Gastroesophageal sphincter (tissue), 4 donors: ENCODE data around the gene FZD10. TPM values are rescaled to one million over a fixed set of nuclear protein-coding genes. Genes with fewer than 3 reads are reported as not detected.

ENCODE experiments used
- ATAC-seq: fragments of 150-250 bp; one replicate; pipeline ENCODE4 v1.9.1; 2016; ENCODE audit warnings: mild to moderate bottlenecking, moderate library complexity
- H3K27ac ChIP-seq, 4 donors: fragments of 200-600 bp; sonication (generic) in 3 of 4; 1 replicate in 3 of 4; 2 replicates in 1 of 4; pipeline ENCODE4 v1.5.1; 2016 to 2019
- H3K27me3 ChIP-seq: fragments of 200-600 bp; sonication (generic); one replicate; pipeline ENCODE4 v1.5.1; 2019
- H3K36me3 ChIP-seq, 2 donors: fragments of 200-600 bp; sonication (generic); one replicate each; pipeline ENCODE4 v1.5.1; 2019; ENCODE audit warnings: control low read depth in 1 of 2
- H3K4me1 ChIP-seq, 3 donors: fragments of 200-600 bp; sonication (generic); 1 replicate in 2 of 3; 2 replicates in 1 of 3; pipeline ENCODE4 v1.5.1; 2016 to 2019; ENCODE audit warnings: control low read depth in 2 of 3
- H3K4me3 ChIP-seq, 2 donors: fragments of 200-600 bp; sonication (generic); one replicate each; pipeline ENCODE4 v1.5.1; 2019; ENCODE audit warnings: mild to moderate bottlenecking in 1 of 2, moderate library complexity in 1 of 2
- H3K9me3 ChIP-seq, 3 donors: fragments of 200-600 bp; sonication (generic); one replicate each; pipeline ENCODE4 v1.5.1; 2017 to 2019; ENCODE audit warnings: control low read depth in 2 of 3
- EP300 ChIP-seq: sonication (generic); formaldehyde crosslinking; IDR thresholded peaks from one replicate; pipeline ENCODE4 v1.6.1; 2017; ENCODE audit warnings: antibody characterized with exemption, mild to moderate bottlenecking
- POLR2A ChIP-seq, 2 donors: fragments of 450-650 bp; IDR thresholded peaks; one replicate each; pipeline ENCODE4 v1.6.1; 2017; ENCODE audit warnings: antibody characterized with exemption in 2 of 2, mild to moderate bottlenecking in 2 of 2, moderate library complexity in 1 of 2
- POLR2AphosphoS5 ChIP-seq: sonication (generic); formaldehyde crosslinking; IDR thresholded peaks from one replicate; pipeline ENCODE4 v1.6.1; 2017; ENCODE audit warnings: antibody characterized with exemption
- WGBS, 2 donors: methylation state at CpG; one replicate each; pipeline ENCODE4 v1.1.5; 2018; ENCODE audit warnings: low coverage in 1 of 2; 5-methylcytosine and 5-hydroxymethylcytosine counted together
- total RNA-seq, 4 donors: library from RNA; depleted of rRNA; stranded (reverse); fragments of >200 nt; gene quantifications; one replicate each; pipeline ENCODE4 v1.1.0, GENCODE V29; 2016
- TF ChIP-seq, protein P1 (sequence below), 4 experiments: fragments of 200-600 bp in 2 of 4; fragments of 450-650 bp in 2 of 4; sonication (generic) in 1 of 4; IDR thresholded peaks; one replicate each; pipeline ENCODE4 v1.5.1; 2017 to 2019; ENCODE audit warnings: antibody characterized with exemption in 4 of 4, mild to moderate bottlenecking in 2 of 4, moderate library complexity in 2 of 4

FZD10 gene
- total RNA-seq, 4 donors from 2014 or later = 0.94 to 1.6 (median 1.1) TPM; not detected in 1

DNA sequence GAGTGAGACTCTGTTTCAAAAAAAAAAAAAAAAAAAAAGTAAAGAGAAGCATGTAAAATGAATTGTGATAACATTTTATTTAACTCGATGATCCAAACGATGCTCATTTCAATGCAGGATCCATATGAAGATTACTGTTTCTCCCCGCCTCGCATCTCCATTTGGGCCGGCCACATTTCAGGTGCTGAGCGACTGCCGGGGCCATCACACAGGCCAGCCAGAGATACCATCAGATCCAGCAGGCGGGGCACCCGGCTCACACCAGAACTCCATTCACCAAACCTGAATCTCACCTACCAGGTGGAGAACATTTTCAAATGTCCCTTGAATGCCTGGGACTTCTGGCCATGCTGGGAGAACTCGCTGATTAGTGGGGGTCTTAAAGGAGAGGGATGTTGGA is 18.0 kb upstream of the FZD10 start:
- WGBS, 2 donors = 82 to 85% methylated on average over 7 to 10 of the region's 10 CpGs

DNA sequence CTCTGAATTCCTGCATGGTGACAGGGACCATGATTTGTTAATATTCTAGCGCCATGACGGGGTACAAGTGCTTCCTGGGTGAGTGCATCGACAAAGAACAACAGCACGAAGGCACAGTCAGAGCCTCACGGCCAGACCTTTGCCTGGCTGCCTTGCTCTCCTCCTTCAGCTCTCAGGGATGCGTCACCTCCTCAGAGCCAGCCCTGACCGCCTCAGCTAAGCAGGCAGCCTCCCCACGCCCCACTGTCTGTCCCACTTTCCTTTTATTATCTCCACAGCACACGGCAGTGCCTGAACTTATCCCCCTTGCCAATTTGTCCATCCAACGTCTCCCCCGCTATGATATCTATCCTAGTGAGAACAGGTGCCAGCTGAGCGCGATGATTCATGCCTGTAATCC is 16.5 kb upstream of the FZD10 start:
- no peaks in the 10 kb centered on the region for H3K4me1 ChIP-seq
- WGBS, 2 donors = 53 to 71% methylated on average over 7 to 12 of the region's 13 CpGs
- H3K9me3 ChIP-seq = peaks cover 0 to 6% (median 0%) of the 10 kb centered on the region in 3 donors
- no peak overlapping the region for H3K4me3 ChIP-seq
- TF ChIP-seq POLR2A (IDR thresholded peaks at IDR 0.05) = no peak
- TF ChIP-seq, protein P1, sequence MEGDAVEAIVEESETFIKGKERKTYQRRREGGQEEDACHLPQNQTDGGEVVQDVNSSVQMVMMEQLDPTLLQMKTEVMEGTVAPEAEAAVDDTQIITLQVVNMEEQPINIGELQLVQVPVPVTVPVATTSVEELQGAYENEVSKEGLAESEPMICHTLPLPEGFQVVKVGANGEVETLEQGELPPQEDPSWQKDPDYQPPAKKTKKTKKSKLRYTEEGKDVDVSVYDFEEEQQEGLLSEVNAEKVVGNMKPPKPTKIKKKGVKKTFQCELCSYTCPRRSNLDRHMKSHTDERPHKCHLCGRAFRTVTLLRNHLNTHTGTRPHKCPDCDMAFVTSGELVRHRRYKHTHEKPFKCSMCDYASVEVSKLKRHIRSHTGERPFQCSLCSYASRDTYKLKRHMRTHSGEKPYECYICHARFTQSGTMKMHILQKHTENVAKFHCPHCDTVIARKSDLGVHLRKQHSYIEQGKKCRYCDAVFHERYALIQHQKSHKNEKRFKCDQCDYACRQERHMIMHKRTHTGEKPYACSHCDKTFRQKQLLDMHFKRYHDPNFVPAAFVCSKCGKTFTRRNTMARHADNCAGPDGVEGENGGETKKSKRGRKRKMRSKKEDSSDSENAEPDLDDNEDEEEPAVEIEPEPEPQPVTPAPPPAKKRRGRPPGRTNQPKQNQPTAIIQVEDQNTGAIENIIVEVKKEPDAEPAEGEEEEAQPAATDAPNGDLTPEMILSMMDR (IDR thresholded peaks at IDR 0.05) = no peak
- no peak for TF ChIP-seq POLR2AphosphoS5
- no peak for TF ChIP-seq EP300
- no peak overlapping the region for H3K27ac ChIP-seq
- H3K36me3 ChIP-seq = no peaks in the 10 kb centered on the region
- ATAC-seq = no peak
- H3K27me3 ChIP-seq = peaks cover 51% of the 10 kb centered on the region

More for the DNA sequence above, 18.0 kb upstream of the FZD10 start:
- Histone ChIP-seq H3K27me3 (peaks cover 45% of the 10 kb centered on the region), H3K27ac (no peak overlapping the region), H3K4me1 (no peaks in the 10 kb centered on the region), H3K9me3 (peaks cover 0 to 6% (median 0%) of the 10 kb centered on the region in 3 donors), H3K4me3 (no peak overlapping the region), H3K36me3 (no peaks in the 10 kb centered on the region)
- TF ChIP-seq, protein P1 (IDR thresholded peaks at IDR 0.05) = no peak
- no peak for TF ChIP-seq POLR2A (IDR thresholded peaks at IDR 0.05)
- no peak for TF ChIP-seq EP300
- TF ChIP-seq POLR2AphosphoS5 = no peak
- no peak for ATAC-seq

DNA sequence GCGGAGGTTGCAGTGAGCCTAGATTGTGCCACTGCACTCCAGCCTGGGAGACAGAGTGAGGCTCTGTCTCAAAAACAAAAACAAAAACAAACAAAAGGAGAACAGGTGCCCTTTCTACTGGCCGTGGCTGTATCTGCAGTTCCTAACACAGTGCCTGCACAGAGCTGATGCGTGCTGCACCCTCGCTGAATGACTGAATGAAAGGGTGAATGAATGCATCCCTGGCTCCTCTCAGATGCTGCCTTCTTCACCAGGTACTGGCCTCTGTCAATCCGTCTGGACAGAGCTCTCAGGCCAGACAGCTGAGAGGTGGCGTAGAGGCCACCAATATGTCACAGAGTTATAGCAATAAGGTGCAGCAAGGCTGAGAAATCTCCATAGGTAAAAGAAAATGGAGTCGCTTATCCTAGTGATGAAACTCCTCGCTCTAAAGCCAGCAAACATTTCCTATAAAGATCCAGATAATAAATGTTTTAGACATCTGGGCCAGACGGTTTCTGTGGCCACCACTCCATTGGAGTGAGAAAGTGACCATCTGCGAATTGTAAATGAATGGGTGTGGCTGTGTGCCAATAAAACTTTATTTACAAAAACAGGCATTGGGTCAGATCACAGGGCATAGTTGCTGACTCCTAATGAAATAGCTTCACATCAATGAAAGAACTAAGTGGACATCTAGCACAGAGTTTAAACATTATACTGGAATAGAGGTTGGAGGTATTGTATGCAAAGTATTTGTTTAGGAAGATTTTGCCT is 15.9 kb upstream of the FZD10 start:
- Histone ChIP-seq H3K9me3 (peaks cover 0 to 6% (median 0%) of the 10 kb centered on the region in 3 donors), H3K4me3 (no peak overlapping the region), H3K36me3 (no peaks in the 10 kb centered on the region), H3K27ac (no peak overlapping the region), H3K4me1 (no peaks in the 10 kb centered on the region), H3K27me3 (peaks cover 51% of the 10 kb centered on the region)
- 44 to 51% methylated on average over 5 to 9 of the region's 10 CpGs for WGBS, 2 donors
- TF ChIP-seq, protein P1 (IDR thresholded peaks at IDR 0.05) = no peak
- TF ChIP-seq POLR2A (IDR thresholded peaks at IDR 0.05) (no peak), POLR2AphosphoS5 (no peak), EP300 (no peak)
- ATAC-seq = no peak

DNA sequence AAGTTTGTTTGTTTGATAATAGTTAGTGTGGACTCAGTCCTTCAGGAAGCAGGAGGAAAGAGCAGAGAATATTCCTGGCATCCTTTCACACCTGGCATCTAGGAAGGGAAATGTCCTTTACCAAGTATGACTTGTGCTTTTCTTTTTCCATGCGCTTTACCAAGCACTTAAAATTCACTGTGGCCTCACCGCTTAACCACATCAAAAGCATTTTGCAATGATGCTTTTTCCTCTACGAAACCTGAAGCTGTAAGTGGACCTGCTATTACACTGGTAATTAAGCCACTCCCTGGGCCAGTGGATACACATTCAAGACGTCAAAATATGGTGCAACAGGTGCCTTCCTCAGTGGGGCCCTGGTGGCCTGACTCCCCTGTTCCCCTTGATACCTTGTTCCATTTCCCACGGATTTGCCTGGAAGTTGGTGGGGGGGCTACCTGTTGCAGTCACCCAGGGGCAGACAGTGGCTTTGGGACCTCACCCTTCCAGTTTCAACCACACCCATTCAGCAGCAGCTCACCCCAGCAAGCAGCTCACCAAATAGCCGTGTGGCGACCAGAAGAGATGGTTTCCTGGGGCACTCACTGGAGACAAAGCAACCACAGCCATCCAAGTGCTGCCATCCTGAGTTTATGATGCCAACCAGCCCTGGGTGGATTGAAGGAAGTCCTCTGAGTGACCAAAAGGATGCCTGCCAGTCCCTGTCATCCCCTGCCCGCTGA is 14.2 kb upstream of the FZD10 start:
- Histone ChIP-seq H3K9me3 (peaks cover 0 to 6% (median 0%) of the 10 kb centered on the region in 3 donors), H3K27ac (no peak overlapping the region), H3K36me3 (no peaks in the 10 kb centered on the region), H3K4me1 (no peaks in the 10 kb centered on the region), H3K4me3 (no peak overlapping the region), H3K27me3 (peaks cover 51% of the 10 kb centered on the region)
- no peak for TF ChIP-seq EP300
- TF ChIP-seq POLR2A (IDR thresholded peaks at IDR 0.05) = no peak
- TF ChIP-seq, protein P1 (IDR thresholded peaks at IDR 0.05) = no peak
- no peak for TF ChIP-seq POLR2AphosphoS5
- no peak for ATAC-seq
- whole genome bisulfite sequencing, 2 donors = 45 to 63% methylated on average over 4 to 7 of the region's 8 CpGs
